ENCODE results near the gene CEP43.
A peak's percentile ranks its signal among the peaks of the same experiment; 100 is the strongest.

The CEP43 gene

GRCh38 chr6:166969390-166970002 is 29.7 kb upstream of the CEP43 start:
- no peak for DNase-seq

DNA sequence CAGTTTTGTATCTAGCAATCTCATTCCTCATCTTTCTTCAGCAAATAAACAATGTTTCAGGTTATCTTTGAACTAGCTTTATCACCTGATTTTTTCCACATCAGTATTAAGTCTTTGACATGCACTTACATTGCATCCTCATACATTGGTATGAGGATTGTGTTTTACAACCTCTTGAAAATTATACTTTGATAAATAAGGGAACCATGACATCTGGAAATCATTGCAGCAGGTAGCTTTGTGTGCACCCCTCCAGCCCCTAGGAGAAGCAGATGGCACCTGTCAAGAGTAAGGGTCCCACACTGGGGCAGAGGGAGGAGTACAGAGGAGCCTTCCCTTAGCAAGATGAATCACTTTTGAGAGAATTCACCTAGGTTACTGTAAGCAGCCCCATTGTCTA is 29.1 kb upstream of the CEP43 start:
- DNase-seq, result no peak

DNA sequence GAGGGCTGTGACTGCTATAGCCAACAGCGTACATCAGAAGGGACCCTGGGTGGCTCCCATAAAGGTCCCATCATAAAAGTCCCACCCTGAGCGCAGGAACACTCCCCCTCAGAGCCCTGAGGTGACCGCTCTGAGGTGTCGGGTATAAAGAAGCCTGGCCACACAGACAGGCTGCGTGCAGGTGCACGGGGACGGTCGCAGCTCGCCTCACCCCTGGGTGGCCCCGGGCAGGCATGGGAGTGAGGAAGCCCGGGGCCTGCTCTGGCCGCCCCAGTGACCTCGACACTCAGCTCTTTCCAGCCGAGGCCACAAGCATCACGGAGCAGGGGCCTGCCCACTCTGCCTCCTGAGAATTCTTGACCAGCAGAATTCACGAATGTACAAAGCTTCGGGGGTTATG is 28.4 kb upstream of the CEP43 start:
- DNase-seq, result no peak

GRCh38 chr6:166971271-166971670 is 27.9 kb upstream of the CEP43 start:
- no peak for DNase-seq

DNA sequence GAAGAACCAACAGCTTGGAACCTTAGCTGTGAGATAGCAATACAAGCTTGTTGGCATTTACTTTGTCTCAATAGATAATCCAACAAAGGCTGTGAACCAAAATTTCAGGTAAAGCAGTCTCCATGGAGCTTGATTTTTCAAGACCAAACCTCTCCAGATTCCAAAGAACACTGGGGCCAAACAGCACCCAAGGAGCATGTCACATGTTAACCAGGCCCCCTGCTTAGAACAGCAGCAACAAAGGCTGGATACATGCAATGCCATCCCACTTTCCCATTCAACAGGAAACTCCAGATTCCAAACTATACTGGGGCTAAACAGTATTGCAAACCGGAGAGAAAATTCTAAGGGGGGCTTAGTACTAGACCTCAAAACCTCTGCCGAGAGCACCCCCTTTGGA is 27.1 kb upstream of the CEP43 start:
- no peak for DNase-seq

DNA sequence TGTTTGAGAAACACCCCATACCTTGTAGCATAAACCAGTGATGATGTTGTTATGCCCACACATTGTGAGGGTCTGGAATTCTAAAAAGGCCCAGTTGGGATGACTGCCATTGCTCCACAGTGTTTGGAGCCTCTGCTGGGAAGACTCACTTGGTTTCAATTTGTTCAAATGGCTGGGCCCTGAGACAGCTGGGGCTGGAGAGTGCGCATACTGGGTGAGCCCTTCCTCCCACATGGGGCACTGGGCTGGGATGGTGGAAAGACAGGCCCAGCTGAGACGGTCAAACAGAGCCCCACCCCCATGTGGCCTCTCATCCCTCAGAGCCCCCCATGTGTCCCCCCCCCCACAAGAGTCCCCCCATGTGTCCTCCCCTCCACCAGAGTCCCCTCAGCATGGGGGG is 22.6 kb upstream of the CEP43 start:
- no peak for DNase-seq

DNA sequence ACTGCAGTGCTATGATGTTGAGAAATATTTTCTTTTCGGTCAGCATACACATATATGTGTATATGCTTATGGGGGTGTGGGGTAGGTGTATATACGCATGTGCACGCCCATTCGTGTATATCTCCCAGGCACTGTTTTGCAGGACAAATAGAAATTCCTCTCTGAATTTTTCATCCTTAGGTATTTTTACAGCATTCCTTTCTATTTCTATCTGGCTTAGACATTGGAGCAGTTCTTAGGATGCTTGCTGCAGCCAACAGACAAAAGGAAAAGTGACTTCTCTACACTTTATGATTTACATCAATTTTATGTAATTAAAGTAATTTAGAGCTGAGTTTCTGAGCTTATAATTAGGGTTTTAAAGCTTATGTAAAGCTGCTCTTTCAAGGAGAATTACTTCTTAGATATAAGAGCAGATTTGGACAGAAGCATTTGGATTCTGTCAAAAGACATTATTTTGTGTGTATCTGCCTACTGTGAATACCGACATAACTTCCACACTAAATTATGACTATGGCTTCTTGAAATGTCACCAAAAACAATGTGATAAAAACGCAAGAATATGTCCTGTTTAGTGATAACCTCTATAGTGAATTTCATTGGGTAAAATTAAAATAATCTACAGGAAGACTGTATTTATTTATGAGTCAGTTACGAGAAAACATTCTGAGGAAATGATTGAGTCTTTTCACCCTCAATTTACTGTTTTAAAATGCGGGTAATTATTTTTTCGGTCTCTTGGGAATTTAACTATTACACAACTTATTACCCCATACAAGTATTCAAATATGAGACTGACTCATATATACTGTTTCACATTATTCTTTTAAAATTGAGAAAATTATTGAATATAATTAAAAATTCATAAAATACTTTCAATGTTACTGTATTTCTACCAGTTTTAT is 21.3 kb upstream of the CEP43 start:
- DNase-seq, result no peak

GRCh38 chr6:166980738-166981137 is 18.5 kb upstream of the CEP43 start:
- DNase-seq, result no peak

DNA sequence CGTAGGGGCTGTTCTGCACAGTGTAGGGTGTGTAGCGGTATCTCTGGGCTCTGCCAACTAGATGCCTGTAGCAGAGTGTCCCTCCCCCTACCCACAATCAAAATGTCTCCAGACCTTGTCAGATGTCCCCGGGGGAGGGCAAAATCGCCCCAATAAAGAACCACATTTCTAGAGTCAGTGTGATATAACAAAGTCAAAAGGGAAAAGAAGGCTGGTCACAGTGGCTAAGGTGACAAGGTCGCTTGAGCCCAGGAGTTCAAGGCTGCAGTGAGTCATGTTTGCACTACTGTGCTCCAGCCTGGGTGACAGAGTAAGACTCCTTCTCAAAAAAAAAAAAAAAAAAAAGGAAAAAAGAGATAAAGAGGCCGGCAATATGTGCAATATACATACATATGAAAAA is 11.7 kb upstream of the CEP43 start:
- DNase-seq, result no peak

DNA sequence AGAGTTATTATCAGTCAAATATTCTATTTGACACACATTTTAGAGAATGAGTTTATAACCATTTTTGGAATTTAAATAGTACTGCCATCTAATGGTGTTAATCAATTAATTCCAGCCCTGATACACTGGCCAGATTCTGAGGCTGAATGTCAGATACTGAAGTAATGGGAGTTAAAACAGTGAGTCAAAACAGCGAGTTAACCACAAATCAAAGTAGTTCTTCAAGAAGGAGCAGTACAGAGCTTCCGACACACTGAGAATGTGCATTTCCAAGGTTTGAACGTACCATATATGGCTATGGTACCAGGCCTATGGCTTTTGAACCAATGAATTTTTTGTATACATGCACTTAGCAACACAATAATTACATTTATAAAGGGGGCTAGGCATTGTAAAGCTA is 11.3 kb upstream of the CEP43 start:
- DNase-seq, result no peak

GRCh38 chr6:166988674-166989201 is 10.5 kb upstream of the CEP43 start:
- no peak for DNase-seq

- no peak for DNase-seq
Measured at GRCh38 chr6:166989427-166990032, 9.7 kb upstream of the CEP43 start.

GRCh38 chr6:166996406-166996805 is 2.8 kb upstream of the CEP43 start:
- no peak for DNase-seq

GRCh38 chr6:166997348-166997747 is 1.8 kb upstream of the CEP43 start:
- no peak for DNase-seq

GRCh38 chr6:166997768-166998255 is 1.4 kb upstream of the CEP43 start:
- peak; percentile 53 for DNase-seq

- DNase-seq, result no peak
Measured at GRCh38 chr6:166998256-166999144, 697 bp upstream of the CEP43 start.

GRCh38 chr6:166999884-167000253 is 672 bp downstream of the CEP43 start:
- DNase-seq, result no peak

DNA sequence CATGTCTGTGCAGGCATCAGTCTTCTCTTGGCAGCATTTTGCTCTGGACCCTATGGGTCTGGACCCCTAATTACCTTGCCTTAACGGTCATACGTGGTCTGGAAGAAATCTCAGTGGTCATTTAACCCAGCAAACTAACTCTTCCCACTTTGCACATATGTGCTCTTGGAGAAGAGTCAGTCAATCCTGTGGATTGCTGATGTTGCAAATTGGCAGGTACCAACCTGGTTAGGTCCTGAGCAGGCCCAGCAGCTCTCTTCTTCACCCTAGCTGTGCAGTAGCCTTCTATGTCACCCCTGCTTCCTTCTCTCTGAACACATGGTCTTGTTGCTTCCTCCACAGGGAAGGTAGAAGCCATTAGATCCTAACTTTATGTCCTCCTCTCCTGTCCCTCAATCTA is 1.6 kb downstream of the CEP43 start:
- DNase-seq, result no peak

GRCh38 chr6:167005350-167006159 is 6.4 kb downstream of the CEP43 start:
- no peak for DNase-seq

- no peak for DNase-seq
Measured at GRCh38 chr6:167007985-167008384, 8.8 kb downstream of the CEP43 start.

- no peak for DNase-seq
Measured at GRCh38 chr6:167013067-167013466, 13.9 kb downstream of the CEP43 start.

DNA sequence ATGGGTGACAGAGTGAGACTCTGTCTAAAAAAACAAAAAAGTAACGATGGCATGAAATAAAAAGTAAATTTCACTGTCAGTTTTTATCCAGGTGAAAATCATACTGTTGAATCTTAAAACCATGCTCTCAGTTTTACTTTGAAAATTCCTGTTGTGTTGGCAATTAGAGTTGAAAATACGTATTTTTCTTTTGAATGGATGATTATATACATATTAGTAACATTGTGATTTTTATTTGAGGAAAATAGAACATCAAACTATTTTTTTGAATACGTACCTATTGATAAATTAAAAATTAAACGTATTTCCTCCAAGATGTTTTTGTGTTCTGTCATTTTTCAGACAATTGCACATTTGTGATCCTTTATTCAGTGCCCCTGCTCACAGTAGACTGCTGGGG is 14.7 kb downstream of the CEP43 start:
- no peak for DNase-seq
